Effector memory CD8-positive, alpha-beta T cell (primary cell): Measurements from ENCODE around the gene DISP3.

Experiments
- ATAC-seq: fragments of 150-1000 bp; cut with Tn5 transposase; replicated peaks from 2 replicates; pipeline ENCODE4 v1.10.0; 2021; ENCODE audit warnings: mild to moderate bottlenecking, moderate library complexity
- DNase-seq, 3 experiments: peaks; one replicate each; pipeline ENCODE4 v3.0.0; 2021
- H3K27ac Mint-ChIP-seq, 2 donors: one replicate each; pipeline ENCODE4 v1.8.0; 2022; ENCODE audit warnings: mild to moderate bottlenecking in 2 of 2, mixed read lengths in 2 of 2, moderate library complexity in 2 of 2
- H3K27me3 Mint-ChIP-seq, 2 donors: one replicate each; pipeline ENCODE4 v1.8.0; 2022; ENCODE audit warnings: mixed read lengths in 2 of 2
- H3K36me3 Mint-ChIP-seq: one replicate; pipeline ENCODE4 v1.8.0; 2022; ENCODE audit warnings: mild to moderate bottlenecking, moderate library complexity, mixed read lengths; ENCODE audit not compliant: insufficient read depth
- H3K4me1 Mint-ChIP-seq, 2 donors: one replicate each; pipeline ENCODE4 v1.8.0; 2022; ENCODE audit warnings: low read depth in 2 of 2, mixed read lengths in 2 of 2
- H3K4me3 Mint-ChIP-seq, 2 donors: one replicate each; pipeline ENCODE4 v1.8.0; 2022; ENCODE audit warnings: mild to moderate bottlenecking in 2 of 2, mixed read lengths in 2 of 2, moderate library complexity in 2 of 2
- H3K9me3 Mint-ChIP-seq, 2 donors: one replicate each; pipeline ENCODE4 v1.8.0; 2022; ENCODE audit warnings: mixed read lengths in 2 of 2

DISP3 gene

GRCh38 chr1:11448373-11449099 lies 30.4 kb upstream of the DISP3 start:
- peaks cover 41 to 60% of the 10 kb centered on the region in 2 donors for H3K27me3 Mint-ChIP-seq
- ATAC-seq = no peak
- no peaks in the 10 kb centered on the region for H3K36me3 Mint-ChIP-seq

GRCh38 chr1:11449100-11449403 lies 29.9 kb upstream of the DISP3 start:
- Mint-ChIP-seq H3K4me3 (no peak overlapping the region), H3K36me3 (no peaks in the 10 kb centered on the region), H3K4me1 (no peaks in the 10 kb centered on the region), H3K9me3 (no peaks in the 10 kb centered on the region), H3K27ac (no peak overlapping the region), H3K27me3 (peaks cover 45 to 60% of the 10 kb centered on the region in 2 donors)
- DNase-seq (no peak), ATAC-seq (no peak)

More at GRCh38 chr1:11448373-11449099, 30.4 kb upstream of the DISP3 start:
- H3K4me3 Mint-ChIP-seq = no peak overlapping the region
- H3K27ac Mint-ChIP-seq = no peak overlapping the region
- DNase-seq = no peak
- H3K4me1 Mint-ChIP-seq = no peaks in the 10 kb centered on the region
- H3K9me3 Mint-ChIP-seq = no peaks in the 10 kb centered on the region

GRCh38 chr1:11450310-11450709 lies 28.6 kb upstream of the DISP3 start:
- Mint-ChIP-seq H3K9me3 (no peaks in the 10 kb centered on the region), H3K4me3 (no peak overlapping the region), H3K4me1 (no peaks in the 10 kb centered on the region), H3K27me3 (peaks cover 42 to 61% of the 10 kb centered on the region in 2 donors), H3K36me3 (no peaks in the 10 kb centered on the region), H3K27ac (no peak overlapping the region)
- no peak for ATAC-seq
- no peak for DNase-seq

- Mint-ChIP-seq H3K36me3 (no peaks in the 10 kb centered on the region), H3K27me3 (peaks cover 32 to 86% of the 10 kb centered on the region in 2 donors), H3K9me3 (no peaks in the 10 kb centered on the region)
Measured at GRCh38 chr1:11453742-11454491, 25.0 kb upstream of the DISP3 start.

GRCh38 chr1:11455967-11456570 lies 22.9 kb upstream of the DISP3 start:
- Mint-ChIP-seq H3K36me3 (no peaks in the 10 kb centered on the region), H3K27ac (no peak overlapping the region), H3K4me1 (peaks cover 0 to 4% of the 10 kb centered on the region in 2 donors), H3K9me3 (no peaks in the 10 kb centered on the region), H3K4me3 (no peak overlapping the region), H3K27me3 (peaks cover 35 to 89% of the 10 kb centered on the region in 2 donors)
- DNase-seq (no peak), ATAC-seq (no peak)

More at GRCh38 chr1:11453742-11454491, 25.0 kb upstream of the DISP3 start:
- no peak for DNase-seq
- no peak for ATAC-seq
- peaks cover 0 to 2% of the 10 kb centered on the region in 2 donors for H3K4me1 Mint-ChIP-seq
- H3K4me3 Mint-ChIP-seq = no peak overlapping the region
- H3K27ac Mint-ChIP-seq = no peak overlapping the region

- H3K4me1 Mint-ChIP-seq = peaks cover 0 to 4% of the 10 kb centered on the region in 2 donors
- ATAC-seq (no peak), DNase-seq (no peak)
- no peaks in the 10 kb centered on the region for H3K36me3 Mint-ChIP-seq
- no peaks in the 10 kb centered on the region for H3K9me3 Mint-ChIP-seq
- no peak overlapping the region for H3K27ac Mint-ChIP-seq
- H3K4me3 Mint-ChIP-seq = no peak overlapping the region
- peaks cover 42 to 89% of the 10 kb centered on the region in 2 donors for H3K27me3 Mint-ChIP-seq
Measured at GRCh38 chr1:11456965-11457364, 22.0 kb upstream of the DISP3 start.

GRCh38 chr1:11458811-11459275 lies 20.1 kb upstream of the DISP3 start:
- ATAC-seq (no peak), DNase-seq (no peak)
- H3K4me1 Mint-ChIP-seq = peaks cover 0 to 4% of the 10 kb centered on the region in 2 donors
- no peaks in the 10 kb centered on the region for H3K36me3 Mint-ChIP-seq
- no peak overlapping the region for H3K4me3 Mint-ChIP-seq
- peaks cover 59 to 99% of the 10 kb centered on the region in 2 donors for H3K27me3 Mint-ChIP-seq
- no peak overlapping the region for H3K27ac Mint-ChIP-seq
- no peaks in the 10 kb centered on the region for H3K9me3 Mint-ChIP-seq

- ATAC-seq (no peak), DNase-seq (no peak)
- no peak overlapping the region for H3K4me3 Mint-ChIP-seq
- H3K36me3 Mint-ChIP-seq = no peaks in the 10 kb centered on the region
- peaks cover 62 to 93% of the 10 kb centered on the region in 2 donors for H3K27me3 Mint-ChIP-seq
- no peak overlapping the region for H3K27ac Mint-ChIP-seq
- no peaks in the 10 kb centered on the region for H3K9me3 Mint-ChIP-seq
- peaks cover 0 to 4% of the 10 kb centered on the region in 2 donors for H3K4me1 Mint-ChIP-seq
Measured at GRCh38 chr1:11461531-11462137, 17.3 kb upstream of the DISP3 start.

- Mint-ChIP-seq H3K4me3 (no peak overlapping the region), H3K27ac (no peak overlapping the region), H3K9me3 (no peaks in the 10 kb centered on the region), H3K27me3 (peaks cover 61 to 86% of the 10 kb centered on the region in 2 donors), H3K36me3 (no peaks in the 10 kb centered on the region), H3K4me1 (peaks cover 0 to 3% of the 10 kb centered on the region in 2 donors)
- ATAC-seq = no peak
- DNase-seq = no peak
Measured at GRCh38 chr1:11462224-11462923, 16.6 kb upstream of the DISP3 start.

GRCh38 chr1:11463177-11463576 lies 15.8 kb upstream of the DISP3 start:
- ATAC-seq (no peak), DNase-seq (no peak)
- H3K9me3 Mint-ChIP-seq = no peaks in the 10 kb centered on the region
- H3K36me3 Mint-ChIP-seq = no peaks in the 10 kb centered on the region
- no peak overlapping the region for H3K4me3 Mint-ChIP-seq
- H3K27ac Mint-ChIP-seq = no peak overlapping the region
- H3K4me1 Mint-ChIP-seq = peaks cover 0 to 3% of the 10 kb centered on the region in 2 donors
- peaks cover 57 to 86% of the 10 kb centered on the region in 2 donors for H3K27me3 Mint-ChIP-seq

- Mint-ChIP-seq H3K27me3 (peaks cover 60 to 81% of the 10 kb centered on the region in 2 donors), H3K4me3 (no peak overlapping the region), H3K27ac (no peak overlapping the region), H3K4me1 (no peaks in the 10 kb centered on the region), H3K9me3 (no peaks in the 10 kb centered on the region), H3K36me3 (no peaks in the 10 kb centered on the region)
- no peak for DNase-seq
- no peak for ATAC-seq
Measured at GRCh38 chr1:11465307-11465706, 13.6 kb upstream of the DISP3 start.

GRCh38 chr1:11466416-11466815 lies 12.5 kb upstream of the DISP3 start:
- H3K4me3 Mint-ChIP-seq = no peak overlapping the region
- no peaks in the 10 kb centered on the region for H3K36me3 Mint-ChIP-seq
- DNase-seq (no peak), ATAC-seq (no peak)
- no peak overlapping the region for H3K27ac Mint-ChIP-seq
- no peaks in the 10 kb centered on the region for H3K4me1 Mint-ChIP-seq
- no peaks in the 10 kb centered on the region for H3K9me3 Mint-ChIP-seq
- peaks cover 57 to 79% of the 10 kb centered on the region in 2 donors for H3K27me3 Mint-ChIP-seq

- H3K9me3 Mint-ChIP-seq = peaks cover 0 to 1% of the 10 kb centered on the region in 2 donors
- H3K4me3 Mint-ChIP-seq = no peak overlapping the region
- no peak overlapping the region for H3K27ac Mint-ChIP-seq
- DNase-seq (no peak), ATAC-seq (no peak)
- H3K27me3 Mint-ChIP-seq = peaks cover 42 to 78% of the 10 kb centered on the region in 2 donors
- H3K4me1 Mint-ChIP-seq = peaks cover 0 to 2% of the 10 kb centered on the region in 2 donors
- H3K36me3 Mint-ChIP-seq = no peaks in the 10 kb centered on the region
Measured at GRCh38 chr1:11468878-11469277, 10.1 kb upstream of the DISP3 start.
